Stomach (tissue), 9 donors: ENCODE results near the gene ZBTB7A. TPM values are rescaled to one million over a fixed set of nuclear protein-coding genes. Genes with fewer than 3 reads are reported as not detected.

Source experiments
- DNase-seq, 2 donors: peaks; one replicate each; pipeline versions ENCODE4 v3.0.0 to v3.0.0-alpha.2; 2013 to 2019
- H3K27ac ChIP-seq, 5 donors: fragments of 200-600 bp in 4 of 5; sonication (generic) in 4 of 5; one replicate each; pipeline ENCODE4 v1.5.1; 2013 to 2019; ENCODE audit warnings: mild to moderate bottlenecking in 1 of 5, moderate library complexity in 1 of 5
- H3K27me3 ChIP-seq, 3 donors: fragments of 200-600 bp; sonication (generic); one replicate each; pipeline ENCODE4 v1.5.1; 2017 to 2019; ENCODE audit warnings: mixed run types in 1 of 3
- H3K36me3 ChIP-seq, 4 donors: fragments of 200-600 bp; sonication (generic); 1 replicate in 3 of 4; 2 replicates in 1 of 4; pipeline ENCODE4 v1.5.1; 2016 to 2019
- H3K4me1 ChIP-seq, 4 donors: fragments of 200-600 bp; sonication (generic); one replicate each; pipeline ENCODE4 v1.5.1; 2016 to 2019
- H3K4me3 ChIP-seq, 4 donors: fragments of 200-600 bp; sonication (generic) in 3 of 4; one replicate each; pipeline ENCODE4 v1.5.1; 2016 to 2019; ENCODE audit warnings: mild to moderate bottlenecking in 1 of 4
- H3K9me3 ChIP-seq, 4 donors: fragments of 200-600 bp; sonication (generic); one replicate each; pipeline ENCODE4 v1.5.1; 2016 to 2019
- CTCF ChIP-seq, 7 experiments: fragments of 450-650 bp in 4 of 7; fragments of 200-600 bp in 3 of 7; sonication (generic) in 3 of 7; IDR thresholded peaks; one replicate each; pipeline ENCODE4 v1.5.1; 2016 to 2019; ENCODE audit warnings: antibody characterized with exemption in 7 of 7, control low read depth in 2 of 7, mild to moderate bottlenecking in 1 of 7
- EP300 ChIP-seq: sonication (generic); formaldehyde crosslinking; IDR thresholded peaks from one replicate; pipeline ENCODE4 v1.6.1; 2017; ENCODE audit warnings: antibody characterized with exemption
- POLR2A ChIP-seq, 4 donors: fragments of 450-650 bp; IDR thresholded peaks; one replicate each; pipeline ENCODE4 v1.6.1; 2016; ENCODE audit warnings: antibody characterized with exemption in 4 of 4, control low read depth in 2 of 4, mild to moderate bottlenecking in 1 of 4, moderate library complexity in 1 of 4
- POLR2AphosphoS5 ChIP-seq, 3 donors: sonication (generic); formaldehyde crosslinking; IDR thresholded peaks; one replicate each; pipeline ENCODE4 v1.6.1; 2016; ENCODE audit warnings: antibody characterized with exemption in 3 of 3
- WGBS, 5 donors: extraction: QIAGEN DNeasy Blood & Tissue Kit in 3 of 5; methylation state at CpG; one replicate each; pipeline versions ENCODE4 v1.1.5 to v1.1.7; 2013 to 2018; 5-methylcytosine and 5-hydroxymethylcytosine counted together
- intact Hi-C: fragments of 100-400 bp; cut with DNase I; formaldehyde crosslinking; loops from one replicate; pipeline ENCODE4 v1.15.1; 2023; ENCODE audit warnings: low total_unique reads
- polyA plus RNA-seq, 3 donors: library from polyadenylated mRNA; stranded (reverse); fragments of 200-250 nt; gene quantifications; one replicate each; pipeline ENCODE4 v1.2.3, GENCODE V29; 2013
- total RNA-seq, 5 donors: library from RNA; depleted of rRNA; stranded (reverse); fragments of >200 nt; gene quantifications; one replicate each; pipeline versions ENCODE4 v1.1.0 to v1.2.3, GENCODE V29; 2014 to 2016
- donor health status: healthy with polysubstance abuse.
- donor health status: Bipolar disorder and iron deficiency.
- donor health status: healthy.

The ZBTB7A gene
- total and polyA plus RNA-seq, 8 donors, result 8.0 to 274 (median 35.5) TPM

GRCh38 chr19:4042731-4043082 lies 24.0 kb downstream of the ZBTB7A start:
- Histone ChIP-seq H3K4me3 (no peak overlapping the region), H3K9me3 (no peaks in the 10 kb centered on the region), H3K27me3 (no peaks in the 10 kb centered on the region), H3K27ac (peak overlapping the region; percentile 67 to 90 (median 79)), H3K36me3 (peaks cover 36 to 68% (median 62%) of the 10 kb centered on the region in 4 donors), H3K4me1 (peaks cover 24 to 69% (median 56%) of the 10 kb centered on the region in 4 donors)
- TF ChIP-seq EP300, result no peak
- peak in 1 of 3 donors; percentile 29 for TF ChIP-seq POLR2AphosphoS5 (IDR thresholded peaks at IDR 0.05)
- peak; percentile 89 for DNase-seq
- intact Hi-C loops, result no loop called here
- 21 to 68% (median 41%) methylated on average over 6 to 14 of the region's 14 CpGs for whole genome bisulfite sequencing, 5 donors

- peaks cover 24 to 66% (median 56%) of the 10 kb centered on the region in 4 donors for H3K4me1 ChIP-seq
- H3K27ac ChIP-seq, result peak overlapping the region; percentile 67 to 90 (median 79)
- intact Hi-C loops, result no loop called here
- 65 to 79% (median 75%) methylated on average over 12 to 14 of the region's 14 CpGs for WGBS, 5 donors
- no peaks in the 10 kb centered on the region for H3K9me3 ChIP-seq
- peaks cover 36 to 68% (median 62%) of the 10 kb centered on the region in 4 donors for H3K36me3 ChIP-seq
- H3K4me3 ChIP-seq, result no peak overlapping the region
- H3K27me3 ChIP-seq, result no peaks in the 10 kb centered on the region
- TF ChIP-seq POLR2A (IDR thresholded peaks at IDR 0.05) (no peak), CTCF (IDR thresholded peaks at IDR 0.05) (no peak), EP300 (no peak), POLR2AphosphoS5 (IDR thresholded peaks at IDR 0.05) (no peak)
- DNase-seq, result no peak
Measured at GRCh38 chr19:4042064-4042730, 24.5 kb downstream of the ZBTB7A start.

- WGBS, 5 donors, result 46 to 70% (median 63%) methylated on average over 39 to 40 of the region's 40 CpGs
- H3K27ac ChIP-seq, result peak overlapping the region; percentile 30 to 64 (median 61)
- H3K4me1 ChIP-seq, result peaks cover 9 to 42% (median 32%) of the 10 kb centered on the region in 4 donors
- DNase-seq, result peak in 1 of 2 donors; percentile 49
- TF ChIP-seq CTCF (IDR thresholded peaks at IDR 0.05) (no peak), POLR2AphosphoS5 (IDR thresholded peaks at IDR 0.05) (no peak), POLR2A (IDR thresholded peaks at IDR 0.05) (no peak), EP300 (no peak)
- H3K4me3 ChIP-seq, result no peak overlapping the region
- peaks cover 36 to 73% (median 64%) of the 10 kb centered on the region in 4 donors for H3K36me3 ChIP-seq
- intact Hi-C loops, result no loop called here
- H3K9me3 ChIP-seq, result no peaks in the 10 kb centered on the region
- H3K27me3 ChIP-seq, result no peaks in the 10 kb centered on the region
Measured at GRCh38 chr19:4038661-4039423, 27.9 kb downstream of the ZBTB7A start.

- Histone ChIP-seq H3K4me1 (peaks cover 8 to 34% (median 24%) of the 10 kb centered on the region in 4 donors), H3K9me3 (no peaks in the 10 kb centered on the region), H3K27ac (peak overlapping the region in 1 of 5 donors; percentile 61), H3K27me3 (no peaks in the 10 kb centered on the region), H3K36me3 (peaks cover 44 to 80% (median 72%) of the 10 kb centered on the region in 4 donors), H3K4me3 (no peak overlapping the region)
- no peak for DNase-seq
- WGBS, 5 donors, result 83 to 91% (median 87%) methylated on average over 24 to 33 of the region's 33 CpGs
- intact Hi-C loops, result no loop called here
- no peak for TF ChIP-seq CTCF (IDR thresholded peaks at IDR 0.05)
- TF ChIP-seq EP300, result no peak
- TF ChIP-seq POLR2AphosphoS5 (IDR thresholded peaks at IDR 0.05), result no peak
- no peak for TF ChIP-seq POLR2A (IDR thresholded peaks at IDR 0.05)
Measured at GRCh38 chr19:4038057-4038456, 28.6 kb downstream of the ZBTB7A start.
